Naive thymus-derived CD8-positive, alpha-beta T cell (primary cell): Measurements from ENCODE around the gene ATM. TPM values are rescaled to one million over a fixed set of nuclear protein-coding genes. Genes with fewer than 3 reads are reported as not detected.
"Not testable (repeated sequence)": the region's sequence is repeated elsewhere in the genome, so short reads cannot be mapped to it uniquely, and the experiment has no call there.

Experiments
- ATAC-seq, 2 donors: fragments of 150-1000 bp; cut with Tn5 transposase in 1 of 2; sonication (Bioruptor Pico), chemical (Tn5 transposase) in 1 of 2; 1 replicate in 1 of 2; 2 replicates in 1 of 2; pipeline ENCODE4 v1.10.0; 2021; ENCODE audit warnings: mild to moderate bottlenecking in 2 of 2, moderate library complexity in 2 of 2
- POLR2A ChIA-PET: fragments of 350-600 bp; sonication (Branson Sonifier 250); formaldehyde crosslinking; loops from one replicate; lab custom pipeline; 2021; ENCODE audit warnings: antibody characterized with exemption; lab: Charles Lee
- DNase-seq, 10 donors: peaks; one replicate each; pipeline versions ENCODE4 v3.0.0 to v3.0.0-alpha.2; 2020 to 2022
- H3K27ac Mint-ChIP-seq, 10 donors: one replicate each; pipeline ENCODE4 v1.8.0; 2020 to 2022; ENCODE audit warnings: mild to moderate bottlenecking in 10 of 10, mixed read lengths in 10 of 10, moderate library complexity in 4 of 10, inconsistent platforms in 1 of 10
- H3K27me3 Mint-ChIP-seq, 5 donors: one replicate each; pipeline ENCODE4 v1.8.0; 2021 to 2022; ENCODE audit warnings: mixed read lengths in 5 of 5
- H3K36me3 Mint-ChIP-seq, 3 donors: one replicate each; pipeline ENCODE4 v1.8.0; 2020 to 2022; ENCODE audit warnings: mixed read lengths in 3 of 3, mild to moderate bottlenecking in 2 of 3, inconsistent platforms in 1 of 3
- H3K4me1 Mint-ChIP-seq, 4 donors: one replicate each; pipeline ENCODE4 v1.8.0; 2021 to 2022; ENCODE audit warnings: mixed read lengths in 4 of 4
- H3K4me3 Mint-ChIP-seq, 10 donors: one replicate each; pipeline ENCODE4 v1.8.0; 2020 to 2022; ENCODE audit warnings: mild to moderate bottlenecking in 10 of 10, mixed read lengths in 10 of 10, moderate library complexity in 6 of 10, inconsistent platforms in 1 of 10
- H3K9me3 Mint-ChIP-seq, 9 donors: one replicate each; pipeline ENCODE4 v1.8.0; 2020 to 2022; ENCODE audit warnings: mixed read lengths in 9 of 9, mild to moderate bottlenecking in 3 of 9, inconsistent platforms in 1 of 9, moderate library complexity in 1 of 9
- polyA plus RNA-seq, 3 donors: library from polyadenylated mRNA; unstranded; fragments of 300-500 nt; fragmentation: Illumina TruSeq; gene quantifications; one replicate each; pipeline ENCODE4 v1.2.3, GENCODE V29; 2021
- total RNA-seq, 8 experiments: library from RNA in 2 of 8; stranded (reverse) in 2 of 8; gene quantifications; one replicate each; pipeline ENCODE4 v1.2.3 and lab custom pipeline; 2021 to 2026

Gene ATM
- total and polyA plus RNA-seq, 5 experiments from 2014 or later, result 105 to 837 (median 164) TPM

DNA sequence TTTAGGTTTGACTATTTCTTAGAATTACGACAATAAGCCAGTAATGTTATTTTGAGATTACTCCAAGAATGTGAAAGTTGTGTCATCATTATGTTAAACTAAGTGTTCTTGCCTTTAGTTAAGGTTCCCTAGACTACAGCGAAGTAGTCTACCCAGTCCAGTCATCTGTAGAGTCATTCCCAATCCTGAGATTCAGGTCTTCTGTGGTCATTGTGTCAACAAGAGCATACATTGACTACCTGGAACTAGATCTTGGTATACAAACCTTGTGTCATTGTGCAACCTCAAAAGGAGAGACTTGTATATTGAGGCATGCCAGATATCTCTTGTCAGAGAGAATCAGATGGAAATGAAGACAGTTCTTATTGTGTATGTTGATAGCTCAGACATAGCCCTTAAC, 115.9 kb downstream of the ATM start:
- H3K4me1 Mint-ChIP-seq, result peaks cover 3 to 34% (median 19%) of the 10 kb centered on the region in 4 donors
- peak overlapping the region in 9 of 10 donors; percentile 1 to 77 (median 22) for H3K27ac Mint-ChIP-seq
- no peaks in the 10 kb centered on the region for H3K27me3 Mint-ChIP-seq
- ATAC-seq (no peak), DNase-seq (no peak)
- peaks cover 5 to 67% (median 20%) of the 10 kb centered on the region in 3 donors for H3K36me3 Mint-ChIP-seq
- H3K9me3 Mint-ChIP-seq, result no peaks in the 10 kb centered on the region
- POLR2A ChIA-PET, result interaction anchor here (0.5 kb wide), 1 partner anchor 72 kb away, joined by 3 read pairs; no protein-coding TSS in a partner anchor
- no peak overlapping the region for H3K4me3 Mint-ChIP-seq

DNA sequence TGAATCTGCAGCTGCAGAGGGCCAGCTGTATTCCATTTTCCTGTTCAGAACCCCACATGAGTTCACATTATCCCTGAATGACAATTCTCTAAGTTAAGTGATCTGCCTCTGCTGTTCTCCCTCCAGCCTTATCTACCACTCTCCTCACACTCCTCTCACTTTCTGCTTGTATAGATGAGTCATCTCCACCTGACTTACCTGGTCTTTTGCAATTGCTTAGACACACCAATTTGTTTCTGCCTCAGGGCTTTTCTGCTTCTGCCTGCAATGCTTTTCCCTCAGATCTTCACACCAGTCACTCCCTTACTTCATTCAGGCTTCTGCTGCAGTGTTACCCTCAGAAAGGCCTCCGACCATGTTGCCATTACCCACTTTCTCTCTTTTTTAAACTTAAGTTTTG, 118.1 kb downstream of the ATM start:
- H3K4me3 Mint-ChIP-seq, result no peak overlapping the region
- ATAC-seq (no peak), DNase-seq (no peak)
- POLR2A ChIA-PET, result no interaction called here
- H3K36me3 Mint-ChIP-seq, result peaks cover 0 to 66% (median 12%) of the 10 kb centered on the region in 3 donors
- no peaks in the 10 kb centered on the region for H3K27me3 Mint-ChIP-seq
- peaks cover 13 to 43% (median 36%) of the 10 kb centered on the region in 4 donors for H3K4me1 Mint-ChIP-seq
- peak overlapping the region in 8 of 10 donors; percentile 18 to 77 (median 61) for H3K27ac Mint-ChIP-seq
- H3K9me3 Mint-ChIP-seq, result no peaks in the 10 kb centered on the region

- Mint-ChIP-seq H3K27ac (peak overlapping the region in 4 of 10 donors; percentile 9 to 77 (median 42)), H3K36me3 (peaks cover 0 to 67% (median 13%) of the 10 kb centered on the region in 3 donors), H3K4me3 (peak overlapping the region in 1 of 10 donors; percentile 15), H3K27me3 (no peaks in the 10 kb centered on the region), H3K4me1 (peaks cover 13 to 41% (median 35%) of the 10 kb centered on the region in 4 donors), H3K9me3 (no peaks in the 10 kb centered on the region)
- POLR2A ChIA-PET, result interaction anchor here (1.3 kb wide), 1 partner anchor 118 kb away, joined by 3 read pairs; no protein-coding TSS in a partner anchor
- no peak for ATAC-seq
- no peak for DNase-seq
Measured at GRCh38 chr11:108341654-108342053, 118.8 kb downstream of the ATM start.

- no peaks in the 10 kb centered on the region for H3K9me3 Mint-ChIP-seq
- peaks cover 8 to 70% (median 23%) of the 10 kb centered on the region in 3 donors for H3K36me3 Mint-ChIP-seq
- POLR2A ChIA-PET, result no interaction called here
- peaks cover 15 to 39% (median 32%) of the 10 kb centered on the region in 4 donors for H3K4me1 Mint-ChIP-seq
- ATAC-seq (no peak), DNase-seq (no peak)
- peak overlapping the region; percentile 15 to 88 (median 68) for H3K27ac Mint-ChIP-seq
- no peaks in the 10 kb centered on the region for H3K27me3 Mint-ChIP-seq
- no peak overlapping the region for H3K4me3 Mint-ChIP-seq
Measured at GRCh38 chr11:108343714-108344113, 120.8 kb downstream of the ATM start.

DNA sequence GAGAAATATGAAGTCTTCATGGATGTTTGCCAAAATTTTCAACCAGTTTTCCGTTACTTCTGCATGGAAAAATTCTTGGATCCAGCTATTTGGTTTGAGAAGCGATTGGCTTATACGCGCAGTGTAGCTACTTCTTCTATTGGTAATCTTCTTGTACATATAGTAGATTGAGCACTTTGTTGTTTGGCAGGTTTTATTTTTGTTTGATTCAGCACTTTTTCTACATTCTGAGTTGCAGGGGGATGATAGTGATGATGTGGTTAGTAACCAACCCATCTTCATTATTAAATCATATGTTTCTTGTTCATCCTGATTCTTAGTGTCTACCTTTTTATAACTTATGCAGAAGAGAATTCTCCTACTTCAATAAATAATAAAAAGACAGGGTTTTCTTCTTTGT, 122.9 kb downstream of the ATM start:
- Mint-ChIP-seq H3K27me3 (no peaks in the 10 kb centered on the region), H3K9me3 (no peaks in the 10 kb centered on the region), H3K4me1 (peaks cover 20 to 49% (median 28%) of the 10 kb centered on the region in 4 donors), H3K27ac (peak overlapping the region in 7 of 10 donors; percentile 1 to 71 (median 36)), H3K4me3 (no peak overlapping the region), H3K36me3 (peaks cover 16 to 82% (median 36%) of the 10 kb centered on the region in 3 donors)
- DNase-seq (no peak), ATAC-seq (no peak)
- POLR2A ChIA-PET, result interaction anchor here (0.5 kb wide), 1 partner anchor 116 kb away, joined by 3 read pairs; no protein-coding TSS in a partner anchor

DNA sequence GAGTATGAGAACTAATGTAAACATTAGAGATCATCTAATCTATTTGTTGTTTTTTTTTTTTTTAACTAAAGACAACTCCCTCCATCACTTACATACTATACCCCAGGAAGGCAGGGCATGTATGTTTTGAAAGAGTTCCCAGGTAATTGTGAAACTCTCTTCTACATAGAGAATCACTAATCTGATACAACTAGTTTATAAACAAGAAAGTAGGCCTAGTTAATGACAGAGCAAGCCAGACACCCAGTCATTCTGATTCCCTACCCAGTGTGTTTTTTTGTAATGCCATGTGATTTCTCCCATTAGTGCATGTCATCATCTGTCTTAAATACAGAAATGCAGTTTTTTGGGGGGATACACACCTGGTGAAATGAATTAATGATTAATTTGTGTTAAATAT, 123.6 kb downstream of the ATM start:
- peak overlapping the region in 9 of 10 donors; percentile 24 to 81 (median 47) for H3K27ac Mint-ChIP-seq

GRCh38 chr11:108351468-108351867, 128.6 kb downstream of the ATM start:
- H3K9me3 Mint-ChIP-seq, result no peaks in the 10 kb centered on the region
- no peaks in the 10 kb centered on the region for H3K27me3 Mint-ChIP-seq
- DNase-seq, result no peak
- peak overlapping the region in 8 of 10 donors; percentile 1 to 70 (median 52) for H3K27ac Mint-ChIP-seq
- H3K4me3 Mint-ChIP-seq, result no peak overlapping the region
- peaks cover 0 to 25% (median 14%) of the 10 kb centered on the region in 4 donors for H3K4me1 Mint-ChIP-seq
- POLR2A ChIA-PET, result no interaction called here
- H3K36me3 Mint-ChIP-seq, result peaks cover 36 to 96% (median 61%) of the 10 kb centered on the region in 3 donors
- ATAC-seq, result no peak

More for the DNA sequence above, 123.6 kb downstream of the ATM start:
- Mint-ChIP-seq H3K4me3 (no peak overlapping the region), H3K4me1 (peaks cover 15 to 45% (median 28%) of the 10 kb centered on the region in 4 donors), H3K36me3 (peaks cover 16 to 85% (median 37%) of the 10 kb centered on the region in 3 donors), H3K9me3 (no peaks in the 10 kb centered on the region), H3K27me3 (no peaks in the 10 kb centered on the region)
- POLR2A ChIA-PET, result no interaction called here
- DNase-seq (no peak), ATAC-seq (no peak)

DNA sequence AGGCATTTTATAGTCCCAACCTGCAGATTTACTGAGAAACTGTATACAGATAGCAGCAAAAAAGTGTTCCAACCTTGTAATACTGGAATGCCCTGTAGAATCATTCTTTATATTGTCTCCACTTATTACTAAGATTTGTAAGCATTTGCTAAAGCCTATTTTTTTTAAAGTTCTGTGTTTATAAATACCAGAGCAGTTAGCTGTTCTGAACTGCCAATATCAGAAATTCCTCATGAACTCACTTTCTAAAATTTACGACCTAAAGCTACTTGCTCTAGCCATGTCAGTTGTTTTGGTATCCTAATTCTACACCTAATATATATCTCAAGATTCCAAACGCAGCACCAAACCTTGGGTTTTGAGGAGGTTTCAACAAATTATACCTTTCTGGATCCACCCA, 141.3 kb downstream of the ATM start:
- H3K27me3 Mint-ChIP-seq, result no peaks in the 10 kb centered on the region
- H3K4me3 Mint-ChIP-seq, result no peak overlapping the region
- H3K4me1 Mint-ChIP-seq, result peaks cover 0 to 10% (median 4%) of the 10 kb centered on the region in 4 donors
- POLR2A ChIA-PET, result no interaction called here
- no peaks in the 10 kb centered on the region for H3K9me3 Mint-ChIP-seq
- ATAC-seq (no peak), DNase-seq (no peak)
- peak overlapping the region in 5 of 10 donors; percentile 5 to 43 (median 13) for H3K27ac Mint-ChIP-seq
- peaks cover 19 to 63% (median 31%) of the 10 kb centered on the region in 3 donors for H3K36me3 Mint-ChIP-seq

DNA sequence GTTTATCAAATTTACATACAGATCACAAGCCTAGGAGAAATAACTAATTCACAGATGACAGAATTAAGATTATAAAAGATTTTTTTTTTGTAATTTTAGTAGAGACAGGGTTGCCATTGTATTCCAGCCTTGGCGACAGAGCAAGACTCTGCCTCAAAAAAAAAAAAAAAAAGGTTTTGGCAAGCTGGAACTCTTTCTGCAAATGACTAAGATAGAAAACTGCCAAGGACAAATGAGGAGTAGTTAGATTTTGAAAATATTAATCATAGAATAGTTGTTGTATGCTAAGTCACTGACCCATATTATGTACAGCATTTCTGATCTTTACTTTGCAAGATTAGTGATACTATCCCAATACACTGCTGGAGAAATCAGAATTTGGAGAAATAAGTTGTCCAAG, 145.3 kb downstream of the ATM start:
- Mint-ChIP-seq H3K27ac (peak overlapping the region in 2 of 10 donors; percentile 31 to 69), H3K36me3 (peaks cover 24 to 82% (median 49%) of the 10 kb centered on the region in 3 donors), H3K27me3 (no peaks in the 10 kb centered on the region), H3K4me3 (no peak overlapping the region), H3K9me3 (peaks cover 0 to 7% (median 5%) of the 10 kb centered on the region in 9 donors), H3K4me1 (peaks cover 0 to 6% (median 3%) of the 10 kb centered on the region in 4 donors)
- ATAC-seq (no peak), DNase-seq (no peak)
- POLR2A ChIA-PET, result no interaction called here

GRCh38 chr11:108369064-108369463, 146.2 kb downstream of the ATM start:
- ATAC-seq, result no peak
- no peak overlapping the region for H3K4me3 Mint-ChIP-seq
- peaks cover 0 to 12% (median 7%) of the 10 kb centered on the region in 9 donors for H3K9me3 Mint-ChIP-seq
- no peaks in the 10 kb centered on the region for H3K27me3 Mint-ChIP-seq
- no peak overlapping the region for H3K27ac Mint-ChIP-seq
- DNase-seq, result no peak
- peaks cover 0 to 6% (median 2%) of the 10 kb centered on the region in 4 donors for H3K4me1 Mint-ChIP-seq
- H3K36me3 Mint-ChIP-seq, result peaks cover 25 to 73% (median 48%) of the 10 kb centered on the region in 3 donors
- POLR2A ChIA-PET, result no interaction called here

GRCh38 chr11:108370315-108370714, 147.4 kb downstream of the ATM start:
- peak overlapping the region in 3 of 10 donors; percentile 64 to 71 (median 64) for H3K27ac Mint-ChIP-seq

GRCh38 chr11:108370990-108371389, 148.1 kb downstream of the ATM start:
- Mint-ChIP-seq H3K9me3 (peaks cover 0 to 19% (median 10%) of the 10 kb centered on the region in 9 donors), H3K36me3 (peaks cover 14 to 54% (median 34%) of the 10 kb centered on the region in 3 donors), H3K4me1 (no peaks in the 10 kb centered on the region), H3K27me3 (no peaks in the 10 kb centered on the region), H3K4me3 (no peak overlapping the region), H3K27ac (peak overlapping the region in 1 of 10 donors; percentile 14)
- ATAC-seq (no peak), DNase-seq (no peak)
- POLR2A ChIA-PET, result no interaction called here

More at GRCh38 chr11:108370315-108370714, 147.4 kb downstream of the ATM start:
- no peak overlapping the region for H3K4me3 Mint-ChIP-seq
- H3K4me1 Mint-ChIP-seq, result no peaks in the 10 kb centered on the region
- ATAC-seq (no peak), DNase-seq (no peak)
- no peaks in the 10 kb centered on the region for H3K27me3 Mint-ChIP-seq
- peaks cover 15 to 60% (median 40%) of the 10 kb centered on the region in 3 donors for H3K36me3 Mint-ChIP-seq
- peaks cover 0 to 19% (median 7%) of the 10 kb centered on the region in 9 donors for H3K9me3 Mint-ChIP-seq
- POLR2A ChIA-PET, result no interaction called here

GRCh38 chr11:108373505-108373904, 150.6 kb downstream of the ATM start:
- H3K4me3 Mint-ChIP-seq, ATAC-seq, H3K4me1 Mint-ChIP-seq, POLR2A ChIA-PET, H3K27me3 Mint-ChIP-seq, DNase-seq: not testable (repeated sequence)
- Mint-ChIP-seq H3K27ac (peak overlapping the region in 1 of 10 donors; percentile 94), H3K9me3 (peaks cover 0 to 23% (median 10%) of the 10 kb centered on the region in 9 donors), H3K36me3 (peaks cover 11 to 33% (median 25%) of the 10 kb centered on the region in 3 donors)
